ENCODE measurements around the gene ICA1L.

DNA sequence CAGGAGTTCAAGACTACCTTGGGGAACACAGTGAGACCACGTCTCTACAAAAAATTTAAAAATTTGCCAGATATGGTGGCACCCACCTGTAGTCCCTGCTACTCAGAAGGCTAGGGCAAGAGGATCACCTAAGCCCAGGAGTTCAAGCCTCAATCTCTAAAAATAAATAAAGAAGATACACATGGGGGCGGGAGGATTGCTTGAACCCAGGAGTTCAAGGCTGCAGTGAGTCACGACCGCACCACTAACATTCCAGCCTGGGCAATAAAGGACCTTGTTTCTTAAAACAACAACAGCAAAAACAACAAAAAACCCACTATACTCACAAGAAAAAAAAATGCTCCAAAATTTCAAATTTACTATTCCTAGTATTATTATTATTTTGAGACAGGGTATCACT, 10.0 kb upstream of the ICA1L start:
- TF ChIP-seq, protein P1, sequence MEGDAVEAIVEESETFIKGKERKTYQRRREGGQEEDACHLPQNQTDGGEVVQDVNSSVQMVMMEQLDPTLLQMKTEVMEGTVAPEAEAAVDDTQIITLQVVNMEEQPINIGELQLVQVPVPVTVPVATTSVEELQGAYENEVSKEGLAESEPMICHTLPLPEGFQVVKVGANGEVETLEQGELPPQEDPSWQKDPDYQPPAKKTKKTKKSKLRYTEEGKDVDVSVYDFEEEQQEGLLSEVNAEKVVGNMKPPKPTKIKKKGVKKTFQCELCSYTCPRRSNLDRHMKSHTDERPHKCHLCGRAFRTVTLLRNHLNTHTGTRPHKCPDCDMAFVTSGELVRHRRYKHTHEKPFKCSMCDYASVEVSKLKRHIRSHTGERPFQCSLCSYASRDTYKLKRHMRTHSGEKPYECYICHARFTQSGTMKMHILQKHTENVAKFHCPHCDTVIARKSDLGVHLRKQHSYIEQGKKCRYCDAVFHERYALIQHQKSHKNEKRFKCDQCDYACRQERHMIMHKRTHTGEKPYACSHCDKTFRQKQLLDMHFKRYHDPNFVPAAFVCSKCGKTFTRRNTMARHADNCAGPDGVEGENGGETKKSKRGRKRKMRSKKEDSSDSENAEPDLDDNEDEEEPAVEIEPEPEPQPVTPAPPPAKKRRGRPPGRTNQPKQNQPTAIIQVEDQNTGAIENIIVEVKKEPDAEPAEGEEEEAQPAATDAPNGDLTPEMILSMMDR (conservative IDR thresholded peaks at IDR 0.05; ENCODE audit: low read depth, low read length): no peak
- no peak for TF ChIP-seq EZH2 (IDR thresholded peaks at IDR 0.05; ENCODE audit: borderline replicate concordance, low read depth, low read length, poor library complexity, severe bottlenecking)

Data from A673 (cell line).